Activated CD8-positive, alpha-beta T cell treated with anti-CD3 and anti-CD28 coated beads for 36 hours (primary cell): Measurements from ENCODE around the gene FOXE1. TPM values are rescaled to one million over a fixed set of nuclear protein-coding genes. Genes with fewer than 3 reads are reported as not detected.

Source experiments
- ATAC-seq: fragments of 200-7000 bp; cut with Tn5 transposase; one replicate; pipeline ENCODE4 v1.10.0; 2021; ENCODE audit warnings: mild to moderate bottlenecking, moderate library complexity
- CTCF ChIA-PET: fragments of 350-600 bp; sonication (Branson Sonifier 250); formaldehyde crosslinking; loops from one replicate; lab custom pipeline; 2021; ENCODE audit warnings: antibody characterized with exemption; lab: Charles Lee
- POLR2A ChIA-PET: fragments of 350-600 bp; sonication (Branson Sonifier 250); formaldehyde crosslinking; loops from one replicate; lab custom pipeline; 2021; ENCODE audit warnings: antibody characterized with exemption; lab: Charles Lee
- DNase-seq: peaks from one replicate; pipeline ENCODE4 v3.0.0-alpha.2; 2020
- H3K27ac Mint-ChIP-seq: one replicate; pipeline ENCODE4 v1.8.0; 2021; ENCODE audit warnings: mild to moderate bottlenecking, mixed read lengths
- H3K27me3 Mint-ChIP-seq: one replicate; pipeline ENCODE4 v1.8.0; 2021; ENCODE audit warnings: mixed read lengths
- H3K36me3 Mint-ChIP-seq: one replicate; pipeline ENCODE4 v1.8.0; 2021; ENCODE audit warnings: low read depth, mixed read lengths
- H3K4me1 Mint-ChIP-seq: one replicate; pipeline ENCODE4 v1.8.0; 2021; ENCODE audit warnings: low read depth, mixed read lengths
- H3K4me3 Mint-ChIP-seq: one replicate; pipeline ENCODE4 v1.8.0; 2021; ENCODE audit warnings: mild to moderate bottlenecking, moderate library complexity, mixed read lengths
- H3K9me3 Mint-ChIP-seq: one replicate; pipeline ENCODE4 v1.8.0; 2021; ENCODE audit warnings: mixed read lengths
- intact Hi-C: fragments of 100-400 bp; cut with micrococcal nuclease; formaldehyde crosslinking; loops from one replicate; pipeline ENCODE4 v1.10.0; 2022
- total RNA-seq, 2 experiments: library from RNA; stranded (reverse); gene quantifications; one replicate each; pipeline ENCODE4 v1.2.3, GENCODE V29; 2021
- TF ChIP-seq, protein P1 (sequence below): fragments of 200-600 bp; IDR thresholded peaks from one replicate; pipeline ENCODE4 v1.8.0; 2022; ENCODE audit warnings: antibody characterized with exemption, mild to moderate bottlenecking

Gene FOXE1
- total RNA-seq, 2 experiments from 2014 or later = 0.09 TPM; not detected in 1

DNA sequence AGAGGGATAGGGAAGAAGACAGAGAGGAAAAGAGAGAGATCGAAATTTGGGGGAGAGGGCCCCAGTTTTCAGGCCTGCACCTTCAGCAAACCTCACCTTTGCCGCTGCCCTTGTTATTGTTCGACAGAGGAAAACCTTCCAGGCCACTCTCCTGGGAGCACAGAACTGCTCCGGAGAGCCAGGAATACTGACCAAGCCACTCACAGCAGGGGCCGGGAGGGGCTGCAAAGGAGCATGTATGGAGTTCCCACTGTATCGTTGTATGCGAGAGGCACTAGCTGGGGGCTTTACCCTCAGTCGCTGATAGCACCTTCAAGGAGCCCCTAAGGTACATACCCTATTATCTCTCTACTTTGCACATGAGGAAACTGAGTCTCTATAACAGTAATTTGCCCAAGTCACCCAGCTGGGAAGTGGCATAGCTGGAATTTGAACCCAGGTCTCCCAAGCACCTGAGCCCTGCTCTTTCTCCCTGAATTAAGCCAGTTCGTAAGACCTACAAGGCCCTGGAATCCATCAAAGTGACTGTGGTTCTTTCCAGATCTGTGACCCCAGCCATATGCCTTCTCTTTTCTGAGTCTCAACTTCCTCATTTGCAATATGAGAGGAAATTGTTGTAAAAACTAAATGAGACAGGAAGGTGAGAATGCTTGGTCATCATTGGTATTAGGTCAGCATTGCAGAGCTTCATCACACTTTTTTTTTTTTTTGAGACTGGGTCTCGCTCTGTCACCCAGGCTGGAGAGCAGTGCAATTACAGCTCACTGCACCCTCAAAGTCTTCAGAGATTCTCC, 21.0 kb upstream of the FOXE1 start:
- no peak overlapping the region for H3K4me3 Mint-ChIP-seq
- no peak for ATAC-seq
- DNase-seq = no peak
- intact Hi-C loops = no loop called here
- TF ChIP-seq, protein P1, sequence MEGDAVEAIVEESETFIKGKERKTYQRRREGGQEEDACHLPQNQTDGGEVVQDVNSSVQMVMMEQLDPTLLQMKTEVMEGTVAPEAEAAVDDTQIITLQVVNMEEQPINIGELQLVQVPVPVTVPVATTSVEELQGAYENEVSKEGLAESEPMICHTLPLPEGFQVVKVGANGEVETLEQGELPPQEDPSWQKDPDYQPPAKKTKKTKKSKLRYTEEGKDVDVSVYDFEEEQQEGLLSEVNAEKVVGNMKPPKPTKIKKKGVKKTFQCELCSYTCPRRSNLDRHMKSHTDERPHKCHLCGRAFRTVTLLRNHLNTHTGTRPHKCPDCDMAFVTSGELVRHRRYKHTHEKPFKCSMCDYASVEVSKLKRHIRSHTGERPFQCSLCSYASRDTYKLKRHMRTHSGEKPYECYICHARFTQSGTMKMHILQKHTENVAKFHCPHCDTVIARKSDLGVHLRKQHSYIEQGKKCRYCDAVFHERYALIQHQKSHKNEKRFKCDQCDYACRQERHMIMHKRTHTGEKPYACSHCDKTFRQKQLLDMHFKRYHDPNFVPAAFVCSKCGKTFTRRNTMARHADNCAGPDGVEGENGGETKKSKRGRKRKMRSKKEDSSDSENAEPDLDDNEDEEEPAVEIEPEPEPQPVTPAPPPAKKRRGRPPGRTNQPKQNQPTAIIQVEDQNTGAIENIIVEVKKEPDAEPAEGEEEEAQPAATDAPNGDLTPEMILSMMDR = no peak
- H3K27me3 Mint-ChIP-seq = peaks cover 6% of the 10 kb centered on the region
- CTCF ChIA-PET = interaction anchor here (0.9 kb wide), 1 partner anchor 12 kb away, joined by 3 read pairs; no protein-coding TSS in a partner anchor
- H3K36me3 Mint-ChIP-seq = no peaks in the 10 kb centered on the region
- H3K4me1 Mint-ChIP-seq = no peaks in the 10 kb centered on the region
- no peaks in the 10 kb centered on the region for H3K9me3 Mint-ChIP-seq
- H3K27ac Mint-ChIP-seq = no peak overlapping the region
- POLR2A ChIA-PET = interaction anchor here (1.0 kb wide), 1 partner anchor 20 kb away, joined by 3 read pairs; no protein-coding TSS in a partner anchor

DNA sequence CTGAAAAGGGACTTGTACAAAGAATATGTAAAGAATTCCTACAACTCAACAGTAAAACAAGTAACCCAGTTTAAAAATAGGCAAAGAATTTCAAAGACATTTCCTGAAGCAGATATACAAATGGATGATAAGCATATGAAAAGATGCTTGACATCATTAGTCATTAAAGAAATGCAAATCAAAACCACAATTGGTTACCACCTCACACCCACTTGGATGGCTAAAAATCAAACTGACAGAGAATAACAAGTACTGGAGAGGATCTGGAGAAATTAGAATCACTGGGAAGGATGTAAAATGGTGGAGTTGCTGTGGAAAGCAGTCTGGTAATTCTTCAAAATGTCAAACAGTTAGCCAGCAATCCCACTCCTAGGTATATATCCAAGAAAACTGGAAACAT, 12.5 kb upstream of the FOXE1 start:
- H3K27me3 Mint-ChIP-seq = peaks cover 43% of the 10 kb centered on the region

DNA sequence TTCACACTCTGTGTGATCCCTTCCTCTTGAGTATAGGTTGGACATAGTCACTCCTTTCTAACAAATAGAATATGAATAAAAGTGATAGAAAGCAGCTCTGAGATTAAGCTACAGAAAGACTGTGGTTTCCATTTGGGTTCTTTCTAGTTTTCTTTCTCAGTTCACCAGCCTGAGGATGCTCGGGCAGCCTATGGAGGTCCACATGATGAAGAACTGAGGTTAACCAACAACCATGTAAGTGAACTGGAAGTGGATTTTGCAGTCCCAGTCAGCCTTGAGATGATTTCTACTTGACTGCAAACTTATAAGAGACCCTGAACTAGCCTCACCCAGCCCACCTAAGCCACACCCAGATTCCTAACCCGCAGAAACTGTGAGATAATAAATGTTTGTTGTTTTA, 10.1 kb upstream of the FOXE1 start:
- intact Hi-C loops = no loop called here
- Mint-ChIP-seq H3K27me3 (peaks cover 53% of the 10 kb centered on the region), H3K9me3 (no peaks in the 10 kb centered on the region)

More for the DNA sequence above, 12.5 kb upstream of the FOXE1 start:
- ATAC-seq = no peak
- H3K27ac Mint-ChIP-seq = no peak overlapping the region
- TF ChIP-seq, protein P1 = no peak
- no peaks in the 10 kb centered on the region for H3K4me1 Mint-ChIP-seq
- no peak overlapping the region for H3K4me3 Mint-ChIP-seq
- ChIA-PET CTCF (interaction anchor here (0.9 kb wide), 1 partner anchor 50 kb away, joined by 6 read pairs; no protein-coding TSS in a partner anchor), POLR2A (no interaction called here)
- intact Hi-C loops = no loop called here
- H3K9me3 Mint-ChIP-seq = no peaks in the 10 kb centered on the region
- no peak for DNase-seq
- H3K36me3 Mint-ChIP-seq = no peaks in the 10 kb centered on the region

DNA sequence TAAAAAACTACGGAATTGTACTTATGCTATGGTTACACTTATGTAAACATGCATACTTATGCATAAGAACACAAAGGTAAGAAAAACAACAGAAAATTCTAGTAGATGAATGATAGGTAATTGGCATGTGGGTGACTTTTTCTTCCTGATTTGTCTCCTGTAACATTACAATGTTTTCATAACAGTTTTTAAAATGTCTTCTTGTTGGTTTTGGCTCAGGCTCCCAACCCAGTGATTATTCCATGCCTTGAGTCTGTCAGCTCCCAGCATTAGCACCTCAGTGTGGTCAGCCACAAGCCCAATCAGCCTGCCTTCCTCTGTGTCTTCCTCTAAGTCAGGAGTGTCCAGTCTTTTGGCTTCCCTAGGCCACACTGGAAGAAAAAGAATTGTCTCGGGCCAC, 7.9 kb upstream of the FOXE1 start:
- ChIA-PET CTCF (interaction anchor here (0.7 to 1.3 kb wide), 3 partner anchors 9 to 246 kb away, joined by 3 to 5 read pairs (median 3); no protein-coding TSS in a partner anchor), POLR2A (no interaction called here)
- TF ChIP-seq, protein P1 = no peak
- ATAC-seq (no peak), DNase-seq (no peak)
- intact Hi-C loops = no loop called here
- Mint-ChIP-seq H3K36me3 (no peaks in the 10 kb centered on the region), H3K9me3 (no peaks in the 10 kb centered on the region), H3K4me3 (no peak overlapping the region), H3K27me3 (peaks cover 72% of the 10 kb centered on the region), H3K4me1 (peaks cover 13% of the 10 kb centered on the region), H3K27ac (no peak overlapping the region)

More for the DNA sequence above, 10.1 kb upstream of the FOXE1 start:
- H3K36me3 Mint-ChIP-seq = no peaks in the 10 kb centered on the region
- no peak overlapping the region for H3K27ac Mint-ChIP-seq
- TF ChIP-seq, protein P1 = no peak
- ChIA-PET POLR2A (interaction anchor here (1.8 kb wide), 1 partner anchor 11 kb away, joined by 5 read pairs; no protein-coding TSS in a partner anchor), CTCF (interaction anchor here (1.4 to 2.1 kb wide), 2 partner anchors 47 to 57 kb away, joined by 5 read pairs; no protein-coding TSS in a partner anchor)
- H3K4me3 Mint-ChIP-seq = no peak overlapping the region
- peaks cover 2% of the 10 kb centered on the region for H3K4me1 Mint-ChIP-seq
- DNase-seq (no peak), ATAC-seq (no peak)

DNA sequence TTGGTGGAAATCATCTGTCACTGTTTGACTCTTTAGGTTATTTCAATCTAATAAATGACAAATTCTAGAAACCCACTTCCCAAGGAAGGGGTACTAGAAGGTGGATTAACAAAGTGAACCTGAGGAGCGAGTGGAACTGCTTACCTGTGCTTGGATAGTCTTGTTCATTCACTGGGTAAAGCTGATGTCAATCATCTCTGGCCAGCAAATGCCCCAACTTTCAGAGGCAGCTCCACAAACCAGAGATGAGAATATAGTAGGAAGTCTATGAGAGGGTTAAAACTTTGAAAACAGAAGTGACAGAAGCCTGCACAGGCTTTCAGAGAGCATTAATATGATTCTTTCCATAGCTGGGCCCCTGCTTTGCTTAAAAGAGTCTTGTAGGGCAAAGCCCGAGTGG, 7.3 kb upstream of the FOXE1 start:
- peaks cover 13% of the 10 kb centered on the region for H3K4me1 Mint-ChIP-seq
- H3K27me3 Mint-ChIP-seq = peaks cover 71% of the 10 kb centered on the region
- ChIA-PET POLR2A (no interaction called here), CTCF (interaction anchor here (0.7 to 1.3 kb wide), 3 partner anchors 9 to 247 kb away, joined by 3 to 5 read pairs (median 3); no protein-coding TSS in a partner anchor)
- H3K4me3 Mint-ChIP-seq = no peak overlapping the region
- H3K27ac Mint-ChIP-seq = no peak overlapping the region
- H3K9me3 Mint-ChIP-seq = no peaks in the 10 kb centered on the region
- TF ChIP-seq, protein P1 = no peak
- DNase-seq (no peak), ATAC-seq (no peak)
- no peaks in the 10 kb centered on the region for H3K36me3 Mint-ChIP-seq
- intact Hi-C loops = no loop called here
